Smooth muscle cell (in vitro differentiated cells): ENCODE results near the gene GSTK1. TPM values are rescaled to one million over a fixed set of nuclear protein-coding genes. Genes with fewer than 3 reads are reported as not detected.

ENCODE experiments used
- DNase-seq: peaks from one replicate; lab custom pipeline; 2025; ENCODE audit not compliant: unreplicated experiment; lab: John Stamatoyannopoulos, UW
- H2AFZ ChIP-seq: fragments of 200-600 bp; sonication (generic); 2 replicates; pipeline ENCODE4 v1.6.0; 2016; ENCODE audit warnings: antibody characterized with exemption, low read depth, mild to moderate bottlenecking
- H3F3A ChIP-seq: fragments of 200-600 bp; sonication (generic); 2 replicates; pipeline ENCODE4 v1.6.0; 2017; ENCODE audit warnings: antibody characterized with exemption, low read depth
- H3K27ac ChIP-seq: fragments of 200-600 bp; sonication (generic); 2 replicates; pipeline ENCODE4 v1.5.1; 2016; ENCODE audit warnings: low read depth, mild to moderate bottlenecking
- H3K27me3 ChIP-seq: fragments of 200-600 bp; sonication (generic); 2 replicates; pipeline ENCODE4 v1.6.1; 2016; ENCODE audit warnings: low read depth, mild to moderate bottlenecking
- H3K36me3 ChIP-seq: fragments of 200-600 bp; sonication (generic); 2 replicates; pipeline ENCODE4 v1.5.1; 2016; ENCODE audit warnings: low read depth
- H3K4me1 ChIP-seq: fragments of 200-600 bp; sonication (generic); 2 replicates; pipeline ENCODE4 v1.5.1; 2016; ENCODE audit warnings: low read depth
- H3K4me2 ChIP-seq: fragments of 200-600 bp; sonication (generic); 2 replicates; pipeline ENCODE4 v1.6.0; 2016; ENCODE audit warnings: mild to moderate bottlenecking
- H3K4me3 ChIP-seq: fragments of 200-600 bp; sonication (generic); 2 replicates; pipeline ENCODE4 v1.5.1; 2016; ENCODE audit warnings: mild to moderate bottlenecking
- H3K79me2 ChIP-seq: fragments of 200-600 bp; sonication (generic); 2 replicates; pipeline ENCODE4 v1.6.0; 2016; ENCODE audit warnings: low read depth, mild to moderate bottlenecking
- H3K9ac ChIP-seq: fragments of 200-600 bp; sonication (generic); 2 replicates; pipeline ENCODE4 v1.6.0; 2016; ENCODE audit warnings: low read depth
- H3K9me3 ChIP-seq: fragments of 200-600 bp; sonication (generic); replicated peaks from 2 replicates; pipeline ENCODE4 v1.5.1; 2016; ENCODE audit warnings: low read depth
- H4K20me1 ChIP-seq: fragments of 200-600 bp; sonication (generic); 2 replicates; pipeline ENCODE4 v1.6.0; 2016; ENCODE audit warnings: low read depth
- WGBS: methylation state at CpG from one replicate; pipeline ENCODE4 v1.1.7; 2016; ENCODE audit warnings: low lambda C conversion rate; 5-methylcytosine and 5-hydroxymethylcytosine counted together
- polyA plus RNA-seq: library from polyadenylated mRNA; unstranded; fragments of >200 nt; fragmentation: Nextera tagmentation; extraction: Ambion mirVana; gene quantifications from 2 replicates; pipeline ENCODE4 v1.2.1, GENCODE V29; 2016
- total RNA-seq: library from RNA; depleted of rRNA; stranded (reverse); fragments of >200 nt; gene quantifications from 2 replicates; pipeline ENCODE4 v1.2.3, GENCODE V29; 2014
- TF ChIP-seq, protein P1 (sequence below): fragments of 200-600 bp; sonication (generic); IDR thresholded peaks from 2 replicates; pipeline ENCODE4 v1.5.1; 2017; ENCODE audit warnings: borderline replicate concordance, mild to moderate bottlenecking, antibody characterized with exemption; ENCODE audit not compliant: insufficient read depth, poor library complexity, severe bottlenecking

GSTK1 gene
- total and polyA plus RNA-seq, 2 experiments from 2014 or later = 105 to 158 TPM

DNA sequence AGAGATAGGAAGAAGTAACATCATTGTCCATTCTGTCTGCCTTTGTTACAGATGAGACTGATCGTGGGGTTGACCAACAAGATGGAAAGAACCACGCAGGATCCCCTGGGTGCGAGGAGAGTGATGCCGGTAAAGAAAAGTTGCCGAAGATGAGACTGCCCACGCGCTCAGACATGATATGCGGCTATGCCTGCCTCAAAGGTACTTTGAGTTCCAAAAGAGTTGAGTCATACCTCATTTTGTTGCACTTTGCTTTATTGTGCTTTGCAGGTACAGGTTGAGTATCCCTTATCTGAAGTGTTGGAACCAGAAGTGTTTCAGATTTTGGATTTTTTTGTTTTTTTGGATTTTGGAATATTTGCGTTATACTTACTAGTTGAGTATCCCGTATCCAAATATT lies 40.5 kb downstream of the GSTK1 start:
- no peak overlapping the region for H3K4me2 ChIP-seq
- no peaks in the 10 kb centered on the region for H3K4me1 ChIP-seq
- H2AFZ ChIP-seq = no peak overlapping the region
- H3K36me3 ChIP-seq = peaks cover 8% of the 10 kb centered on the region
- peaks cover 29% of the 10 kb centered on the region for H4K20me1 ChIP-seq
- H3K27me3 ChIP-seq = no peaks in the 10 kb centered on the region
- no peaks in the 10 kb centered on the region for H3K9me3 ChIP-seq
- WGBS = 86% methylated on average over 10 of the region's 10 CpGs
- no peaks in the 10 kb centered on the region for H3K79me2 ChIP-seq
- TF ChIP-seq, protein P1, sequence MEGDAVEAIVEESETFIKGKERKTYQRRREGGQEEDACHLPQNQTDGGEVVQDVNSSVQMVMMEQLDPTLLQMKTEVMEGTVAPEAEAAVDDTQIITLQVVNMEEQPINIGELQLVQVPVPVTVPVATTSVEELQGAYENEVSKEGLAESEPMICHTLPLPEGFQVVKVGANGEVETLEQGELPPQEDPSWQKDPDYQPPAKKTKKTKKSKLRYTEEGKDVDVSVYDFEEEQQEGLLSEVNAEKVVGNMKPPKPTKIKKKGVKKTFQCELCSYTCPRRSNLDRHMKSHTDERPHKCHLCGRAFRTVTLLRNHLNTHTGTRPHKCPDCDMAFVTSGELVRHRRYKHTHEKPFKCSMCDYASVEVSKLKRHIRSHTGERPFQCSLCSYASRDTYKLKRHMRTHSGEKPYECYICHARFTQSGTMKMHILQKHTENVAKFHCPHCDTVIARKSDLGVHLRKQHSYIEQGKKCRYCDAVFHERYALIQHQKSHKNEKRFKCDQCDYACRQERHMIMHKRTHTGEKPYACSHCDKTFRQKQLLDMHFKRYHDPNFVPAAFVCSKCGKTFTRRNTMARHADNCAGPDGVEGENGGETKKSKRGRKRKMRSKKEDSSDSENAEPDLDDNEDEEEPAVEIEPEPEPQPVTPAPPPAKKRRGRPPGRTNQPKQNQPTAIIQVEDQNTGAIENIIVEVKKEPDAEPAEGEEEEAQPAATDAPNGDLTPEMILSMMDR = no peak
- no peak overlapping the region for H3K4me3 ChIP-seq
- no peak overlapping the region for H3K27ac ChIP-seq
- DNase-seq = no peak
- H3K9ac ChIP-seq = no peak overlapping the region
- H3F3A ChIP-seq = no peaks in the 10 kb centered on the region

DNA sequence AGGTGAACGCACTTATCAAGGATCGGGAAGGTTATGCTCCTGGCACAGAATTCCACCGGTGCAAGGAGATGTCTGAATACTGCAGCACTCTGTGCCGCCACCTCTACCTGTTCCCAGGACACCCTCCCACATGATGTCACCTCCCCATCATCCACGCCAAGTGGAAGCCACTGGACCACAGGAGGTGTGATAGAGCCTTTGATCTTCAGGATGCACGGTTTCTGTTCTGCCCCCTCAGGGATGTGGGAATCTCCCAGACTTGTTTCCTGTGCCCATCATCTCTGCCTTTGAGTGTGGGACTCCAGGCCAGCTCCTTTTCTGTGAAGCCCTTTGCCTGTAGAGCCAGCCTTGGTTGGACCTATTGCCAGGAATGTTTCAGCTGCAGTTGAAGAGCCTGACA lies 41.7 kb downstream of the GSTK1 start:
- Histone ChIP-seq H3K27me3 (no peaks in the 10 kb centered on the region), H3K36me3 (peaks cover 8% of the 10 kb centered on the region), H3K9me3 (no peaks in the 10 kb centered on the region), H3K27ac (no peak overlapping the region), H2AFZ (no peak overlapping the region), H3K4me2 (no peak overlapping the region), H3K4me3 (no peak overlapping the region), H3K9ac (no peak overlapping the region), H3K4me1 (no peaks in the 10 kb centered on the region), H3K79me2 (no peaks in the 10 kb centered on the region), H4K20me1 (peaks cover 19% of the 10 kb centered on the region), H3F3A (no peaks in the 10 kb centered on the region)
- no peak for DNase-seq
- TF ChIP-seq, protein P1 = no peak
- WGBS = 94% methylated on average over 6 of the region's 6 CpGs

DNA sequence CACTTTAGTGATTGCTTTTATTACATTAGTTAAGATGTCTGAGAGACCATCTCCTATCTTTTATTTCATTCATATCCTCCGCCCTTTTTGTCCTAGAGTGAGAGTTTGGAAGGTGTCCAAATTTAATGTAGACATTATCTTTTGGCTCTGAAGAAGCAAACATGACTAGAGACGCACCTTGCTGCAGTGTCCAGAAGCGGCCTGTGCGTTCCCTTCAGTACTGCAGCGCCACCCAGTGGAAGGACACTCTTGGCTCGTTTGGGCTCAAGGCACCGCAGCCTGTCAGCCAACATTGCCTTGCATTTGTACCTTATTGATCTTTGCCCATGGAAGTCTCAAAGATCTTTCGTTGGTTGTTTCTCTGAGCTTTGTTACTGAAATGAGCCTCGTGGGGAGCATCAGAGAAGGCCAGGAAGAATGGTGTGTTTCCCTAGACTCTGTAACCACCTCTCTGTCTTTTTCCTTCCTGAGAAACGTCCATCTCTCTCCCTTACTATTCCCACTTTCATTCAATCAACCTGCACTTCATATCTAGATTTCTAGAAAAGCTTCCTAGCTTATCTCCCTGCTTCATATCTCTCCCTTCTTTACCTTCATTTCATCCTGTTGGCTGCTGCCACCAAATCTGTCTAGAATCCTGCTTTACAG lies 42.3 kb downstream of the GSTK1 start:
- H3K4me2 ChIP-seq = no peak overlapping the region
- no peak overlapping the region for H3K27ac ChIP-seq
- no peak overlapping the region for H3K4me3 ChIP-seq
- H3K36me3 ChIP-seq = peaks cover 8% of the 10 kb centered on the region
- H3K9me3 ChIP-seq = no peaks in the 10 kb centered on the region
- H3F3A ChIP-seq = no peaks in the 10 kb centered on the region
- H3K4me1 ChIP-seq = no peaks in the 10 kb centered on the region
- H2AFZ ChIP-seq = no peak overlapping the region
- no peaks in the 10 kb centered on the region for H3K27me3 ChIP-seq
- 84% methylated on average over 10 of the region's 10 CpGs for WGBS
- H3K9ac ChIP-seq = no peak overlapping the region
- H4K20me1 ChIP-seq = peaks cover 14% of the 10 kb centered on the region
- TF ChIP-seq, protein P1 = peak; percentile 50
- no peaks in the 10 kb centered on the region for H3K79me2 ChIP-seq
- no peak for DNase-seq

DNA sequence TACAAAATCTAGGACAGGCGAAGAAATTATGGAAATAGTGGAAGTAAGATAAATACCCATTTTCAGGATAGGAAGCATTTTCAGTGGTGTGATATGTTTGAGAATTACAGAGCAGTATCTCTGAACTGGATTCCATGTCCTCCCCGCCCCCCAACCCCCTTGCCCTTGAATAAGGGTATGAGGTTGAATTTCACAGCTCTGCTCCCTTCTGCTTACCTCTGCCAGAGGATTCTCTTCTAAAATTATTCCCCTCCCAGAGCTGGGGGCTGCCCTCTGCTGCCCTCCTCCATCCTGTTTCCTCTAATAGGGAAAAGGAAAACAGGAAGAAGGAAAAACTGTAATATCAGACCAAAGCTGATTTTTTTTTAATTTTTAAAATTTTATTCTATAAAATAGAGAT lies 45.4 kb downstream of the GSTK1 start:
- no peaks in the 10 kb centered on the region for H3K79me2 ChIP-seq
- TF ChIP-seq, protein P1 = no peak
- 98% methylated on average over 2 of the region's 2 CpGs for WGBS

More for the DNA sequence above, 45.4 kb downstream of the GSTK1 start:
- no peak overlapping the region for H3K9ac ChIP-seq
- H2AFZ ChIP-seq = no peak overlapping the region
- DNase-seq = no peak
- no peaks in the 10 kb centered on the region for H3K27me3 ChIP-seq
- H3K4me1 ChIP-seq = no peaks in the 10 kb centered on the region
- H3K27ac ChIP-seq = no peak overlapping the region
- H3F3A ChIP-seq = no peaks in the 10 kb centered on the region
- no peaks in the 10 kb centered on the region for H3K9me3 ChIP-seq
- peaks cover 9% of the 10 kb centered on the region for H4K20me1 ChIP-seq
- no peak overlapping the region for H3K4me2 ChIP-seq
- no peak overlapping the region for H3K4me3 ChIP-seq
- H3K36me3 ChIP-seq = peaks cover 8% of the 10 kb centered on the region
